BE2C (cell line): ENCODE data around the gene IMP4.

Experiments
- DNase-seq: peaks from one replicate; pipeline ENCODE4 v3.0.0-alpha.2; 2020
- H3K27me3 ChIP-seq: fragments of 250-450 bp; sonication (Bioruptor Pico); 2 replicates; pipeline ENCODE4 v1.5.1; 2020; ENCODE audit warnings: mild to moderate bottlenecking
- H3K36me3 ChIP-seq: fragments of 250-450 bp; sonication (Bioruptor Pico); 2 replicates; pipeline ENCODE4 v1.5.1; 2020; ENCODE audit warnings: mild to moderate bottlenecking
- H3K4me1 ChIP-seq: fragments of 250-450 bp; sonication (Bioruptor Pico); 2 replicates; pipeline ENCODE4 v1.5.1; 2020
- H3K4me3 ChIP-seq: 2 replicates; pipeline ENCODE4 v1.5.1; 2011; ENCODE audit warnings: low read depth, low read length
- H3K9me3 ChIP-seq: fragments of 250-450 bp; sonication (Bioruptor Pico); 2 replicates; pipeline ENCODE4 v1.5.1; 2020
- TF ChIP-seq, protein P1 (sequence below): IDR thresholded peaks from 2 replicates; pipeline ENCODE4 v1.5.1; 2012; ENCODE audit warnings: mild to moderate bottlenecking, low read depth, low read length

IMP4 gene

DNA sequence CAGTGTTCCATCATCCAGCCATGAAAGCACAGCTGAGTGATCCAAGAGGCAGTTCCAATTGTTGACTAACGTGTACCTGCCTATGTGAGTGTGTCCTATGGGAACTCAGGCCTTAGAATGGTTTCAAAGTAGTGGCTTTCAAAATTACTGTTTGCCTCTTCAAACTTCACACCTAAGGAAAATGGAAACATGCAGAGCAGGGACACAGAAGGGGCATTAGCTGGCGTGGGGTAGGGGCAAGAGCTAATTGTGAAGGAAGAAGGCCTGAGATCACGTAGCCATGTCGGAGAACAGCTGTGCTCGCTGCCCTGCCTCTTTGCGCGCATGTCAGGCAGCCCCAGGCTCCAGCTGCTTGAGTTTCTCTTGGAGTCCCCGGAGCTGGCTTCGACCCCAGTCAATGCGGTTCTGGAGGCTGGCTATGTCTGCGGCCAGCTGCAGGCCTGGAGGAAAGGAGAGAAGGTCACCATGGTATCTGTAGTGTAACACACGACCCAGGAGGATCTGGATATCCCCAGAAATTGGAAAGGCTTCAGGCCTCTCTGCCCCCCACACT, 3.8 kb upstream of the IMP4 start:
- DNase-seq: no peak
- Histone ChIP-seq H3K4me1 (no peaks in the 10 kb centered on the region; the same call in 1 of the 2 replicates), H3K36me3 (no peaks in the 10 kb centered on the region), H3K27me3 (no peaks in the 10 kb centered on the region), H3K9me3 (no peaks in the 10 kb centered on the region), H3K4me3 (no peak overlapping the region)
- TF ChIP-seq, protein P1, sequence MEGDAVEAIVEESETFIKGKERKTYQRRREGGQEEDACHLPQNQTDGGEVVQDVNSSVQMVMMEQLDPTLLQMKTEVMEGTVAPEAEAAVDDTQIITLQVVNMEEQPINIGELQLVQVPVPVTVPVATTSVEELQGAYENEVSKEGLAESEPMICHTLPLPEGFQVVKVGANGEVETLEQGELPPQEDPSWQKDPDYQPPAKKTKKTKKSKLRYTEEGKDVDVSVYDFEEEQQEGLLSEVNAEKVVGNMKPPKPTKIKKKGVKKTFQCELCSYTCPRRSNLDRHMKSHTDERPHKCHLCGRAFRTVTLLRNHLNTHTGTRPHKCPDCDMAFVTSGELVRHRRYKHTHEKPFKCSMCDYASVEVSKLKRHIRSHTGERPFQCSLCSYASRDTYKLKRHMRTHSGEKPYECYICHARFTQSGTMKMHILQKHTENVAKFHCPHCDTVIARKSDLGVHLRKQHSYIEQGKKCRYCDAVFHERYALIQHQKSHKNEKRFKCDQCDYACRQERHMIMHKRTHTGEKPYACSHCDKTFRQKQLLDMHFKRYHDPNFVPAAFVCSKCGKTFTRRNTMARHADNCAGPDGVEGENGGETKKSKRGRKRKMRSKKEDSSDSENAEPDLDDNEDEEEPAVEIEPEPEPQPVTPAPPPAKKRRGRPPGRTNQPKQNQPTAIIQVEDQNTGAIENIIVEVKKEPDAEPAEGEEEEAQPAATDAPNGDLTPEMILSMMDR: no peak

GRCh38 chr2:130339885-130340745, 2.6 kb upstream of the IMP4 start:
- no peak overlapping the region for H3K4me3 ChIP-seq
- TF ChIP-seq, protein P1: no peak
- H3K27me3 ChIP-seq: no peaks in the 10 kb centered on the region
- DNase-seq: no peak
- no peaks in the 10 kb centered on the region; the same call in 1 of the 2 replicates for H3K4me1 ChIP-seq
- peaks cover 7% of the 10 kb centered on the region for H3K36me3 ChIP-seq
- H3K9me3 ChIP-seq: no peaks in the 10 kb centered on the region

DNA sequence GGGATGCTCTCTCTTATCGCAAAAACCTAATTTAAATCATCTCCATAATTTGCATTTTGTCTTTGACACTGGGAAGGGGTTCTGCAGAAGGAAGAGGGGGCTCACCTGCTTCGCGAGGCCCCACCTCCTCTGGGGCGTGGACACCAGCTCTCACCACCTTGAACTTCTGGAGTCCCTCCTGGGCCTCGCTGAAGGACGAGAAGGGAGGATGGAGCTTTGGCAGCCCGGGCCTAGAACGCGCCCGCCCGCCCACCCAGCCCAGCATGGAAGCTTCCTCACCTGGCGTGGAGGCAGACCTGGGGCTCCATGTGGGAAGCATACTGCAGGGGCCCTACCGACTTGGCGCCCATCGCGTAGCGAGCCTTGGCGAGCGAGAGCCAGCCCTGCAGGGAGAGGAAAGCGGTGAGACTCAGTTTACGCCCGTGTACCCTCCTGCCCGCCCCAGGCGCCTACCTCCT, 1.1 kb upstream of the IMP4 start:
- Histone ChIP-seq H3K9me3 (no peaks in the 10 kb centered on the region), H3K4me3 (peak overlapping the region; percentile 88), H3K36me3 (peaks cover 20% of the 10 kb centered on the region), H3K27me3 (no peaks in the 10 kb centered on the region), H3K4me1 (no peaks in the 10 kb centered on the region; the same call in 1 of the 2 replicates)
- TF ChIP-seq, protein P1: no peak
- DNase-seq: no peak

GRCh38 chr2:130342020-130342532, 621 bp upstream of the IMP4 start:
- Histone ChIP-seq H3K4me1 (no peaks in the 10 kb centered on the region; the same call in 1 of the 2 replicates), H3K27me3 (no peaks in the 10 kb centered on the region), H3K4me3 (peak overlapping the region; percentile 88), H3K9me3 (no peaks in the 10 kb centered on the region), H3K36me3 (peaks cover 24% of the 10 kb centered on the region)
- DNase-seq: peak; percentile 81
- TF ChIP-seq, protein P1: no peak

- no peak for DNase-seq
- TF ChIP-seq, protein P1: no peak
- Histone ChIP-seq H3K36me3 (peaks cover 27% of the 10 kb centered on the region), H3K4me1 (no peaks in the 10 kb centered on the region), H3K9me3 (no peaks in the 10 kb centered on the region), H3K4me3 (no peak overlapping the region), H3K27me3 (no peaks in the 10 kb centered on the region)
Measured at GRCh38 chr2:130344578-130344977, 1.9 kb downstream of the IMP4 start.
